ENCODE measurements around the gene EMP3.
A peak's percentile ranks its signal among the peaks of the same experiment; 100 is the strongest.

The EMP3 gene

GRCh38 chr19:48330012-48330681, 4.8 kb downstream of the EMP3 start:
- H3K36me3 Mint-ChIP-seq (ENCODE audit: low read depth): peaks cover 66% of the 10 kb centered on the region
- H3K9me3 Mint-ChIP-seq: no peaks in the 10 kb centered on the region
- H3K4me1 Mint-ChIP-seq (ENCODE audit: low read depth): peaks cover 75% of the 10 kb centered on the region
- no peaks in the 10 kb centered on the region for H3K27me3 Mint-ChIP-seq
- H3K4me3 Mint-ChIP-seq: peak overlapping the region; percentile 76
- peak overlapping the region; percentile 90 for H3K27ac Mint-ChIP-seq
- peak; percentile 84 for DNase-seq

- peaks cover 47% of the 10 kb centered on the region for H3K36me3 Mint-ChIP-seq (ENCODE audit: low read depth)
- no peaks in the 10 kb centered on the region for H3K27me3 Mint-ChIP-seq
- peaks cover 60% of the 10 kb centered on the region for H3K4me1 Mint-ChIP-seq (ENCODE audit: low read depth)
- DNase-seq: no peak
- H3K27ac Mint-ChIP-seq: peak overlapping the region; percentile 98
- no peaks in the 10 kb centered on the region for H3K9me3 Mint-ChIP-seq
- H3K4me3 Mint-ChIP-seq: peak overlapping the region; percentile 80
These were observed 7.0 kb downstream of the EMP3 start for GRCh38 chr19:48332351-48332661.

- DNase-seq: peak; percentile 86
- Mint-ChIP-seq H3K36me3 (ENCODE audit: low read depth) (peaks cover 42% of the 10 kb centered on the region), H3K4me1 (ENCODE audit: low read depth) (peaks cover 56% of the 10 kb centered on the region), H3K4me3 (peak overlapping the region; percentile 80), H3K27ac (peak overlapping the region; percentile 98), H3K9me3 (no peaks in the 10 kb centered on the region), H3K27me3 (no peaks in the 10 kb centered on the region)
These were observed 7.5 kb downstream of the EMP3 start for GRCh38 chr19:48332662-48333466.

GRCh38 chr19:48333467-48334384, 8.4 kb downstream of the EMP3 start:
- H3K4me1 Mint-ChIP-seq (ENCODE audit: low read depth): peaks cover 52% of the 10 kb centered on the region
- no peaks in the 10 kb centered on the region for H3K9me3 Mint-ChIP-seq
- peak overlapping the region; percentile 80 for H3K4me3 Mint-ChIP-seq
- peak overlapping the region; percentile 98 for H3K27ac Mint-ChIP-seq
- H3K36me3 Mint-ChIP-seq (ENCODE audit: low read depth): peaks cover 35% of the 10 kb centered on the region
- peak; percentile 94 for DNase-seq
- no peaks in the 10 kb centered on the region for H3K27me3 Mint-ChIP-seq

- DNase-seq: no peak
- no peaks in the 10 kb centered on the region for H3K27me3 Mint-ChIP-seq
- H3K9me3 Mint-ChIP-seq: no peaks in the 10 kb centered on the region
- H3K4me3 Mint-ChIP-seq: no peak overlapping the region
- H3K4me1 Mint-ChIP-seq (ENCODE audit: low read depth): peaks cover 14% of the 10 kb centered on the region
- H3K36me3 Mint-ChIP-seq (ENCODE audit: low read depth): peaks cover 8% of the 10 kb centered on the region
- H3K27ac Mint-ChIP-seq: no peak overlapping the region
These were observed 13.0 kb downstream of the EMP3 start for GRCh38 chr19:48338253-48338755.

- Mint-ChIP-seq H3K36me3 (ENCODE audit: low read depth) (peaks cover 11% of the 10 kb centered on the region), H3K4me3 (no peak overlapping the region), H3K27ac (no peak overlapping the region), H3K9me3 (no peaks in the 10 kb centered on the region), H3K27me3 (no peaks in the 10 kb centered on the region), H3K4me1 (ENCODE audit: low read depth) (peaks cover 9% of the 10 kb centered on the region)
- no peak for DNase-seq
These were observed 13.6 kb downstream of the EMP3 start for GRCh38 chr19:48338802-48339503.

GRCh38 chr19:48340995-48341394, 15.6 kb downstream of the EMP3 start:
- no peaks in the 10 kb centered on the region for H3K27me3 Mint-ChIP-seq
- no peak for DNase-seq
- H3K4me1 Mint-ChIP-seq (ENCODE audit: low read depth): no peaks in the 10 kb centered on the region
- no peak overlapping the region for H3K27ac Mint-ChIP-seq
- H3K9me3 Mint-ChIP-seq: no peaks in the 10 kb centered on the region
- H3K4me3 Mint-ChIP-seq: no peak overlapping the region
- peaks cover 16% of the 10 kb centered on the region for H3K36me3 Mint-ChIP-seq (ENCODE audit: low read depth)

GRCh38 chr19:48341515-48342413, 16.4 kb downstream of the EMP3 start:
- no peaks in the 10 kb centered on the region for H3K27me3 Mint-ChIP-seq
- H3K4me1 Mint-ChIP-seq (ENCODE audit: low read depth): no peaks in the 10 kb centered on the region
- no peak overlapping the region for H3K4me3 Mint-ChIP-seq
- no peaks in the 10 kb centered on the region for H3K9me3 Mint-ChIP-seq
- H3K27ac Mint-ChIP-seq: no peak overlapping the region
- peaks cover 16% of the 10 kb centered on the region for H3K36me3 Mint-ChIP-seq (ENCODE audit: low read depth)
- no peak for DNase-seq

- peaks cover 16% of the 10 kb centered on the region for H3K36me3 Mint-ChIP-seq (ENCODE audit: low read depth)
- H3K4me1 Mint-ChIP-seq (ENCODE audit: low read depth): no peaks in the 10 kb centered on the region
- DNase-seq: no peak
- no peak overlapping the region for H3K4me3 Mint-ChIP-seq
- H3K27ac Mint-ChIP-seq: no peak overlapping the region
- H3K27me3 Mint-ChIP-seq: no peaks in the 10 kb centered on the region
- H3K9me3 Mint-ChIP-seq: no peaks in the 10 kb centered on the region
These were observed 17.0 kb downstream of the EMP3 start for GRCh38 chr19:48342414-48342738.

- Mint-ChIP-seq H3K9me3 (no peaks in the 10 kb centered on the region), H3K27ac (no peak overlapping the region), H3K36me3 (ENCODE audit: low read depth) (peaks cover 16% of the 10 kb centered on the region), H3K27me3 (no peaks in the 10 kb centered on the region), H3K4me3 (no peak overlapping the region), H3K4me1 (ENCODE audit: low read depth) (no peaks in the 10 kb centered on the region)
- DNase-seq: no peak
These were observed 17.6 kb downstream of the EMP3 start for GRCh38 chr19:48342841-48343540.

- H3K4me3 Mint-ChIP-seq: no peak overlapping the region
- no peak for DNase-seq
- no peaks in the 10 kb centered on the region for H3K27me3 Mint-ChIP-seq
- H3K27ac Mint-ChIP-seq: no peak overlapping the region
- no peaks in the 10 kb centered on the region for H3K4me1 Mint-ChIP-seq (ENCODE audit: low read depth)
- peaks cover 19% of the 10 kb centered on the region for H3K36me3 Mint-ChIP-seq (ENCODE audit: low read depth)
- no peaks in the 10 kb centered on the region for H3K9me3 Mint-ChIP-seq
These were observed 19.5 kb downstream of the EMP3 start for GRCh38 chr19:48344892-48345291.

GRCh38 chr19:48346191-48346590, 20.8 kb downstream of the EMP3 start:
- no peak overlapping the region for H3K27ac Mint-ChIP-seq
- H3K27me3 Mint-ChIP-seq: no peaks in the 10 kb centered on the region
- DNase-seq: no peak

GRCh38 chr19:48348045-48348444, 22.7 kb downstream of the EMP3 start:
- H3K4me1 Mint-ChIP-seq (ENCODE audit: low read depth): peaks cover 3% of the 10 kb centered on the region
- DNase-seq: no peak
- H3K27ac Mint-ChIP-seq: no peak overlapping the region
- no peaks in the 10 kb centered on the region for H3K27me3 Mint-ChIP-seq
- no peaks in the 10 kb centered on the region for H3K9me3 Mint-ChIP-seq
- no peak overlapping the region for H3K4me3 Mint-ChIP-seq
- peaks cover 12% of the 10 kb centered on the region for H3K36me3 Mint-ChIP-seq (ENCODE audit: low read depth)

More at GRCh38 chr19:48346191-48346590, 20.8 kb downstream of the EMP3 start:
- no peak overlapping the region for H3K4me3 Mint-ChIP-seq
- peaks cover 19% of the 10 kb centered on the region for H3K36me3 Mint-ChIP-seq (ENCODE audit: low read depth)
- no peaks in the 10 kb centered on the region for H3K9me3 Mint-ChIP-seq
- peaks cover 3% of the 10 kb centered on the region for H3K4me1 Mint-ChIP-seq (ENCODE audit: low read depth)

All from activated T-cell treated with anti-CD3 and anti-CD28 coated beads, Interleukin-2, amount 50 U/mL, for 24 hours (primary cell).